Stimulated activated CD8-positive, alpha-beta memory T cell treated with anti-CD3 and anti-CD28 coated beads, Interleukin-4, amount 100 ng/mL, for 48 hours (primary cell): ENCODE data around the gene MINDY1.
A peak's percentile ranks its signal among the peaks of the same experiment; 100 is the strongest.

Experiments used
- DNase-seq: peaks from one replicate; pipeline ENCODE4 v3.0.0-alpha.2; 2020

MINDY1 gene

DNA sequence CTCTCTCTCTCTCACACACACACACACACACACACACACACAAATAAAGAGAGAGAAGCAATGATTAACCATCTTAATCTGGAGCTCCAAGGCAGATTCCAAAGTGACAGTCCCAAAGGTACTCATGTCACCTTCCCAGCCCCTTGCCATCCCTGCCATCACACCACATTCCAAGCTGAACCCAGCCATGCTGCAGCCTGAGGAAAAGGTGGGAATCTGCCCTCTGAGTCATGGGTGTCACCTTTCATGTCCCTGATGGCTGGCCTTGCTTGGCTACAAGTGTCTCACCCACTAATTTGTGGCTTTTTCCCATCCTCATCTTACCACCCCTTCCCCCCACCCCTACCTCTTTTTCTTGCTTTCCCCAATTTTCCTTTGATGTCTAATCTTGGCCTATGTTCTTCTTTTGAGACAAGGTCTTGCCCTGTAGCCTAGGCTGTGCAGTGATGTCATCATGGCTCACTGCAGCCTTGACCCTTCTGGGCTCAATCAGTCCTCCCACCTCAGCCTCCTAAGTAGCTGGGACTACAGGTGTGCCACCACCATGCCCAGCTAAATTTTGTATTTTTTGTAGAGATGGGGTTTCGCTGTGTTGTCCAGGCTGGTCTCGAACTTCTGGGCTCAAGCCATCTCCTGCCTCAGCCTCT lies 21.4 kb downstream of the MINDY1 start:
- DNase-seq = no peak

- no peak for DNase-seq
Observed at GRCh38 chr1:150981805-150982712, 24.6 kb downstream of the MINDY1 start, which contains the start of gene ANXA9. Gene ANXA9 (plus strand): TSS chr1:150982292. CDS start chr1:150983106, 814 bp downstream.

GRCh38 chr1:150981177-150981804 lies 25.4 kb downstream of the MINDY1 start:
- DNase-seq = no peak

DNA sequence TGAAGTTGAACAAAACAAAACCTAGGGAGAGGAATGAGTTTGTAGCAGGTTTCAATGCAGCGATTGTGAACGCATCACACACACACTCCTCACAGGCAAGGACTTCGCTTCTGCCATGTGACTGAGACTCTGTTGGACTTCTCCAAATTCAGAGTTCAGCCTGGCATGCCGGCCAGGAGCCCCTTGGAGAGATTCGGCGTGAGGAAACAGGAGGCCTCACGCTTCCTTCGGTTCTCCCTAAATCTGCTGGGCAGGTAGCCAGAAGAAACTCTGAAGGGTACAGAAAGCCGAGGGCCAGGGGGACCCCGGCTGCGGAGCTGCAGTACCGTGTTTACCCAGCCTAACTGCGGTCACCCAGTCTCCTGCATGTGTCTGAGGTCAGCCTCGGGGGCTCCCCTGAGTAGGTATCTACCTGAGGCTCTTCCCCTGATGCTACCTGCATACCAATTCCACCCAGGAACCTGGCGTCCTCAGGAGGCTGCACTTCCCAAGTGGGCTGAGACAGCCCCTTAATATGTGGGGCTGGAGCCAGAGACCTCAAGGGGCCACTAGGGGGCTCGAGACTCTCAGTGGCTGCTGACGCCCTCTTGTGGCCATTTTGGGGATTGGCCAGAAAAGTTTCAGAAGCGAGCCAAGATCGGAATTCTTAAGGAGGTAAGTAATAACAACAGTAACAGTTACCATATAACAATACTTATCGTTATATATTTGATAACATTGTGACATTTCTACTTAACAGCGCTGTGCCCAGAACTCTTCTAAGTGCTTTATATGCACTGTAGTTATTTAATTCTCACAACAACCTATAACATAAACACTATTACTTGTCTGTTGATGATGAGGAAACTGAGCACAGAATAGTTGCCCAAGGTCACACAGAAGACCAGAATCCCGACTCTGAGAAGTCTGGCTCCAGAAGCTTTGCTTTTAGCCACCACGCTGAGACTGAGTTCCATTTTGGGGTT lies 27.3 kb downstream of the MINDY1 start:
- peak; percentile 94 for DNase-seq

DNA sequence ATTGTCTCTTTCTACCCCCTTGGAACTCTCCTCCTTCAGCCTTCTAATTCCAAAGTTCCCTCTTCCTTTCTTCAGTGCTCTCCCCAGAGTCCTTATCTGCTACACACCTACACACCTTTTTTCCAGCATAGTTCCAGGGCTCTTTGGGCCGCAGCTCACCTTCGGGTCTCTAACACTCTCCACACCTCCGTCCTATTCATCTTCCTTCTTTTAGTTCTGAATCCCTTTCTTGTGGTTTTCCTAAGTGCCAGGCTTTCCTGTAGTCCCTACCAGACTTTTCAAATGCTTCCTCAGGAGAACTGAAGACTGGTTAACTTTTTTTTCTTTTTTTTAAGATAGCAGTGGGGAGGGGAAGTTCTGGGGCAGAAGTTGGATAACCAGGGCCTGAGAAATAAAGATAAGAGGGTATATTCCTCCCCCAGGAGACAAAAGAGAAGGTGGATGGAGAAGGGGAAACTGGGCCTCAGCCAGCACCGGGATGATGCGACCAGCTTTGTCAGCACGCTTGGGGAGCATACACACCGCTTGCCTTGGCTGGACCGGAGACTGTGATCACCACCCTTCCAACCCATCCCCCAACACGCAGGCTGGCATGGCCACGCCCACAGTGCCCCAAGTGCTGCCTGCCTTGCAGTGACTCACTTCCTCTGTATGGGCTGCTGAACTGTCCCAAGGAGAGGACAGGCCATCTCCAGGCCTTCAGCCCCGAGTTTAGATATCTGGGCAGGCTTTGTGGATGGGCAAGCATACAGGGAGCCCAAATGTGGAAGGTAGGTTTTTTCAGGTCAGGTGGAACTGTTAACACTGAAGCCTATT lies 29.6 kb downstream of the MINDY1 start:
- peak; percentile 86 for DNase-seq

DNA sequence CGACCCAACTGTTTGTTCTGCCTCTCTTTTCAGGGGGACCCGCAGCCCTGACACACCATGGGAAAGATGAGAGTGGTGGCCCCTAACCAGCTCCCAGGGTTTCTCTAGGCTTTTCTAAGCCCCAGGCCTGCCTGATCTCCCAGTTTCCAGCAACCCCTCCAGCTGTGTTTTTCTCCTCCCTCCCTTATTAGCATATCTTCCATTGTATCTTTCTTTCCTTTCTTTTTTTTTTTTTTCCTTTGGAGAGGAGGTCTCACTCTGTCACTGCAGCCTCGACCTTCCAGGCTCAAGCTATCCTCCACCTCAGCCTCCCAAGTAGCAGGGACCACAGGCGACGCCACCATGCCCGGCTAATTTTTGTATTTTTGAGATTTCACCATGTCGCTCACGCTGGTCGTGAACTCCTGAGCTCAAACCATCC lies 30.3 kb downstream of the MINDY1 start:
- DNase-seq = no peak

GRCh38 chr1:150974580-150975478 lies 31.9 kb downstream of the MINDY1 start, which contains the start of gene CERS2:
Gene CERS2 (minus strand): TSS chr1:150974835. CDS start chr1:150969090, 5,745 bp downstream.
- peak; percentile 75 for DNase-seq

DNA sequence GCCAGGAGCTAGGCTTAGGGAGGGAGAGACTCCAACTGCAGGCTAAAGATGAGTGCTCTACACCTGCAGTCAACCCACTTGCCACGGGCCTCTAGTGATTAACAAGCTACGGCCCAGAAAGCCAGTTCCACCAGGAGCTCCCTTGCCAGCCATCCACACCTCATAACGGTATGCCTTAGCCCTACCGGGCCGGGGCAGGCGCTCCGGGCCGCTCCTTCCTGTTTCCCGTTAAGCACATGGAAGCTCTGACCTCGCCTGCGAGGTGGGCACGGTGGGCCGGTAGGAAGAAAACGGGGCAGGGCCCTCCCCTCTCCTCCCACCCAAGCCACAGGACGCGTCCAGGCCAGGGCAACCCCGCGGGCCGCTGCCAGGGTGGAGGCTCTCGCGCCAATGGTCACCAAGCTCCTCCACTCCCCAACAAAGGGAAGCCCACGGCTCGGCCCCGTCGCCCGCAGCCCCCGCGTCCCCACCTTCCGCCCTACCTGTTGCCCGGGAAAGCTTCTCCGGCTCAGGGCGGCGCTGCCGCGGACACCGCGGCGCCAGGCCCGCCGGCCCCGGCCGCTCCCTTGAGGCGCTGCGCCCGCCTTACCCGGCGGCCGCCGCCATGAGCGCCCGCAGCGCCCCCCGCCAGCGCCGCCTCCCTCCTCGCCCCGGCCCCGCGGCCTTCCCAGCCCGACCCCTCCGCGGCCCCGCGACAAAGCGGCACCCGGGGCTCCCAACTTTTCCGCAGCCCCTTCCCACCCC lies 32.7 kb downstream of the MINDY1 start:
- peak; percentile 62 for DNase-seq

DNA sequence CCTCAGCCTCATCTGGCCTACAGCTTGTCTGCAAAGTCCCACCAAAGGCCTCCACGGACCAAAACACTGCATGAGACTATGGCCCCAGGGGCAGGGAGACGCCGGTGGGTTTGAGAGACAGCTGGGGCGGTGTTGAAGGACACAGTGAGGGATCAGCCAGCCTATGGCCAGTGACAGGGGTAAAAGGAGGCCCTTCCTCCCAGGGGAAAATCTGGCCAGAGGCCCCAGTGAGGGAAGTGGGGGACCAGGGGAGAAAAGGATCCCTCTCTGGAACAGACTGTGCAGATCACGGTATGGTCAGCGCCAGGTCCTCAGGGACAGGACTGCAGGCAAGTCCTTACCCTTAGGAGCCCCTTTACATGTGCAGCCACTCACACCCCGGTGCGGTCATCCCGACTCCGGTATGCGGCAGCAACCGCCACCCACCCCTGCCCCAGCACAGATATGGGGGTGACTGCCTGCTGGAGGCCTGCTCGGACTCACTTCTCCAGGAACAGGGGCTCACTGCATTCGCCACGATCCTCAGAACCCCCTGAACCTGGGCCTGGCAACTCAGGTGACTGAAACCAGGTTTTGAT lies 33.4 kb downstream of the MINDY1 start:
- DNase-seq = peak; percentile 56

GRCh38 chr1:150972417-150972940 lies 34.2 kb downstream of the MINDY1 start:
- DNase-seq = no peak

- no peak for DNase-seq
Observed at GRCh38 chr1:150971583-150972416, 34.9 kb downstream of the MINDY1 start.

GRCh38 chr1:150970808-150971582 lies 35.7 kb downstream of the MINDY1 start:
- no peak for DNase-seq

DNA sequence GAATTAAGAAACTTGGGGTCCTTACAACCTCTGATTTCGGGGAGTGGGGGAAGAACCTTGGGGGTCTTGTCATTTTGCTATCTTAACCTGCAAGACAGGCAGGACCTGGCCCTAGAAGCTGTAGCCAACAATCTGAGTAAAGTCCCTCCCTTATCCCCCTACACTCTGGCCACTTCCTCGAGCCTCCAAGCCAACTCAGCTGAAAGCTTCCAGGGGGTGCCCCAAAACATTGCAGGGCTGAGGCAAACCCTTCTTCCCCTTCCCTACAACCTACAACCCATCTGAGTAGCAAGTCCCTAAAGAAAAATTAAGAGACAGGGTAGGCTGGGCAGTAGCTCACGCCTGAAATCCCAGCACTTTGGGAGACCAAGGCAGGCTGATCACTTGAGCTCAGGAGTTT lies 37.1 kb downstream of the MINDY1 start:
- DNase-seq = no peak

DNA sequence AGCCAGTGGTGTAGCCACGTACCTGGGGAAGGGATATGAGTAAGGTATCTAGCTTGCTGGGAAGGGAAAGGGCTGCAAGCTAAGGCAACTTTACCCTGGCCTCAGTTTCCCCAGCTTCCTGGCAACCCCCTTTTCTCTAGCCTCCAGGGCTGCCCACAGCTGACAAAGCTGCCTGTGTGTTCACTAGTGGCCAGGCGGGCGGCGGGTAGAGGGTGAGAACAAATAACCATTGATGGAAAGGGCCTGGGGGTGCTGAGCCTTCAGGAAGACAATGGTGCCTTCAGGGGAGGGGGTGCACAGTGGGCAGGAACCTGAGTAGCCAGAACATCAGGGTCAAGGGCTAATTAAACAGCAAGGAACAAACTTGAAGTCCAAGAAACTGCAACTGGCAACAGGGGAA lies 38.2 kb downstream of the MINDY1 start:
- no peak for DNase-seq

DNA sequence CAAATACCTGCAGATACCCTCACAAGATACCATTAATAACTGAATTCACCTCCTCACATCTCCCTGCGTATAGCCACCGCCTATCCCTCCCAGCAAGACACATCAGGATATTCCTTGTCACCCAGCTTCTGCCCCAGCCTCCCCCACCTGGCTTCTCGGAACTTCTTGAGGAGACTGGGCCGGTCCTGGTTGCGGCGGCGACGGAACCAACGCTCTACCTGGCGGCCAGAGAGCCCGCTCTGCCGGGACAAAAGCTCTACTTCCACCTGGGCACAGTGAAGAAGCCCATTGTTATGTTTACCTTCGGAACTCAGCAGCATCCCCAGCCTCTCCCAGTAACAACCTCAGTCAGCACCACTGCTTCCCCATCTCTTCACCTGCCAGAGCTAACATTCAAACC lies 38.8 kb downstream of the MINDY1 start:
- DNase-seq = no peak

- DNase-seq = no peak
Observed at GRCh38 chr1:150966011-150966410, 40.7 kb downstream of the MINDY1 start.

- no peak for DNase-seq
Observed at GRCh38 chr1:150965605-150966004, 41.1 kb downstream of the MINDY1 start.
